ENCODE measurements around the gene MITF.
A peak's percentile ranks its signal among the peaks of the same experiment; 100 is the strongest.

Gene MITF

DNA sequence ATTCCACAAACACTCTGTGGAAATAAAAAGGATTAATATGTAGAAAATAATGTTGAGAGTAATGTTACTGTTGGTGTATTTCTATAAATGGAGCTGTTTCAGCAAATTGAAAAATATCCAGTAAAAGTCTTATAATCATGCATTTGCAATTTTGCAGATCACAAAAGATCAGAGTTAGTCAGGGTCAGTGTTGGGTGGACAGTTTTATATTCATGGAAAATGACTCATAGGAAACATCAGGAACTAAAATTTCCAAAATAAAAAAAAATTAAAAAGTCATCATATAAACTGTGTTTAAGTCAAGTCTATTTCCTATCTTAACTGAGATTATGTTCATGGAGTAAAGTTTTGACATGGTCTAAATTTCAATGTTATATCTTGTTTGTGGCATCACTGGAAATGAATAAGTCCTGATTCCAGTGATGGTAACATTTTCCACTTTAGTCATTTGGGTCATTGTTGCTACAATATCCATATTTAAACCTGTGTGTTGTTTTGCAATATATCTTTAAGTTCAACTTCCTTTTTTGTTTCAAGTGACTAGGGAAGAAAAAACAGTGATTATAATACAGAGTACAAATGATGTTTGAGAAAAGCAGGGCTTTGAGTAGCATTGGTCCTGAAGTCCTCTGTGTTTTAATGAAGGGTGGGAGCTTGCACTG is 37.8 kb downstream of the MITF start:
- Histone ChIP-seq H3K9me3 (ENCODE audit: low read depth, low read length) (no peaks in the 10 kb centered on the region), H3K4me3 (no peak overlapping the region), H3K36me3 (ENCODE audit: insufficient read depth, low read length) (no peaks in the 10 kb centered on the region), H3K27ac (no peak overlapping the region), H3K9ac (ENCODE audit: insufficient read length) (no peak overlapping the region)
- TF ChIP-seq POLR2AphosphoS5 (IDR thresholded peaks at IDR 0.05; ENCODE audit: borderline replicate concordance, low read depth, low read length), result no peak
- no peak for TF ChIP-seq EZH2 (IDR thresholded peaks at IDR 0.05)
- no peak for TF ChIP-seq FOXP2 (optimal IDR thresholded peaks at IDR 0.05; ENCODE audit: control extremely low read depth, extremely low read length, insufficient read depth)
- DNase-seq (ENCODE audit: low read depth, low spot score), result no peak

DNA sequence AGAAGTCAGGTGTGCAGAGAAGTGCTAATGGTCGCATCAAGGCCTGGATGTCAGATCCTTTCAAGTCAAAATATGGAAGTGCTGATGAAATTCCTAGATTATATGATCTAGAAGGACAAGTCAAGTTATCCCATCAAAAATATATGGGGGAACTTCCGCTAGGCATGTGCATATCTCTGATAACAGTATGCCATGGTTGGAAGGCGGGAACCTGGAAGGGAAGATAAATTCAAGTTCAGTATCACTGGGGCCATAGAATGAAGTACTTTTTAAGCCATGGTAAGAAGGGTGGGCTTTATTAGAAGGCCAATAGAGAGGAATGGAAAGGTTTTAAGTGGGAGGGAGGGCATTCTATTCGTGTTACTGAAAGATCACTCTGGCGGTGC is 38.3 kb downstream of the MITF start:
- TF ChIP-seq POLR2AphosphoS5 (IDR thresholded peaks at IDR 0.05; ENCODE audit: borderline replicate concordance, low read depth, low read length), result no peak
- TF ChIP-seq EZH2 (IDR thresholded peaks at IDR 0.05), result no peak
- no peak for TF ChIP-seq FOXP2 (optimal IDR thresholded peaks at IDR 0.05; ENCODE audit: control extremely low read depth, extremely low read length, insufficient read depth)
- Histone ChIP-seq H3K4me3 (no peak overlapping the region), H3K9me3 (ENCODE audit: low read depth, low read length) (no peaks in the 10 kb centered on the region), H3K27ac (no peak overlapping the region), H3K9ac (ENCODE audit: insufficient read length) (no peak overlapping the region), H3K36me3 (ENCODE audit: insufficient read depth, low read length) (no peaks in the 10 kb centered on the region)
- DNase-seq (ENCODE audit: low read depth, low spot score), result no peak

DNA sequence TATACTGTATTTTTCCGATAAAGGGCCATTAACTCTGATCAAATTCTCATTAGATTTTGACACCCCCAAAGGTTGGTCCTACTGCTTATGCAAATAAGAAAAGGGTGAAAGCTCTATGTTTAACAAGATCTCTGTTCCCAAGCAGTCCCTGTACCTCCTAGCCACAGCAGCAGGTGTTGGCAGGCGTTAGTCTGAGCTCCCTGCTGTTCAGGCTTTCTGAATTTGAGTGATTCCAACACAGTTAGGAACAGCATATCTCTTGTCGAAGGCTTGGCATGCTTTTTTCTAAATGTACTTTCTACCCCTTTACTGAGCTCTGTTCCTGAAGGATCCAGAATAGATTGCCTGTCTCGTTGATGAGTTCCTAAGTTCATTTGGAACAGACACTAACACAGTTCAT is 42.3 kb downstream of the MITF start:
- Histone ChIP-seq H3K9ac (ENCODE audit: insufficient read length) (no peak overlapping the region), H3K4me3 (no peak overlapping the region), H3K27ac (no peak overlapping the region), H3K36me3 (ENCODE audit: insufficient read depth, low read length) (no peaks in the 10 kb centered on the region), H3K9me3 (ENCODE audit: low read depth, low read length) (no peaks in the 10 kb centered on the region)
- no peak for TF ChIP-seq FOXP2 (optimal IDR thresholded peaks at IDR 0.05; ENCODE audit: control extremely low read depth, extremely low read length, insufficient read depth)
- no peak for TF ChIP-seq POLR2AphosphoS5 (IDR thresholded peaks at IDR 0.05; ENCODE audit: borderline replicate concordance, low read depth, low read length)
- no peak for TF ChIP-seq EZH2 (IDR thresholded peaks at IDR 0.05)
- DNase-seq (ENCODE audit: low read depth, low spot score), result no peak

DNA sequence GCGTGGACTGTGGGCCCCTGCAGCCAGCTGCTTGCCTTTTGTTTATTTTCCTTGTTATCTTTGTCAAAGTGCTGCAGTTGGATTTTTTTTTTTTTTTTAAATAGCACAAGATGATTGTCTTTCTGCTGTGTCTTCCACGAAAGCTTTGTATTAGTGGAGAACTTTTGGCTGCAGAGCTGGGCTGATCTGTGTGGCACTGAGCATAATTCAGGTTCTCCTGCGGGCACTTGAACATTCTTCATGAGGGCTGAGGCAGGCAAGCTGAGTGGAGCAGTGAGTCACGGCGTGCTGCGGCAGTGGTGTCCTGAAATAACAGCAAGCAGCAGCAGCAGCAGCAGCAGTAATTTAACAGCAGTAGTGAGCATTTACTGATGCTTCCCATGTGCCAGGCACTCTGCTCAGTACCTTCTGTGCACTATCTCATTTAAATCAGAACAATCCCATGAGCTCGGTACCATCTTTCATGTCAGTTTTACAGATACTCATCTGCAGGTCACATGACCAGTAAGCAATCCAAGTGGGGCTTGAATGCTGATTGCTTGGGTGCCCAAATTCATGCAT is 45.8 kb downstream of the MITF start:
- H3K9me3 ChIP-seq (ENCODE audit: low read depth, low read length), result no peaks in the 10 kb centered on the region
- no peak for DNase-seq (ENCODE audit: low read depth, low spot score)
- no peak for TF ChIP-seq POLR2AphosphoS5 (IDR thresholded peaks at IDR 0.05; ENCODE audit: borderline replicate concordance, low read depth, low read length)
- no peak for TF ChIP-seq FOXP2 (optimal IDR thresholded peaks at IDR 0.05; ENCODE audit: control extremely low read depth, extremely low read length, insufficient read depth)
- no peak for TF ChIP-seq EZH2 (IDR thresholded peaks at IDR 0.05)
- H3K9ac ChIP-seq (ENCODE audit: insufficient read length), result no peak overlapping the region
- no peaks in the 10 kb centered on the region for H3K36me3 ChIP-seq (ENCODE audit: insufficient read depth, low read length)
- H3K4me3 ChIP-seq, result no peak overlapping the region
- no peak overlapping the region for H3K27ac ChIP-seq

DNA sequence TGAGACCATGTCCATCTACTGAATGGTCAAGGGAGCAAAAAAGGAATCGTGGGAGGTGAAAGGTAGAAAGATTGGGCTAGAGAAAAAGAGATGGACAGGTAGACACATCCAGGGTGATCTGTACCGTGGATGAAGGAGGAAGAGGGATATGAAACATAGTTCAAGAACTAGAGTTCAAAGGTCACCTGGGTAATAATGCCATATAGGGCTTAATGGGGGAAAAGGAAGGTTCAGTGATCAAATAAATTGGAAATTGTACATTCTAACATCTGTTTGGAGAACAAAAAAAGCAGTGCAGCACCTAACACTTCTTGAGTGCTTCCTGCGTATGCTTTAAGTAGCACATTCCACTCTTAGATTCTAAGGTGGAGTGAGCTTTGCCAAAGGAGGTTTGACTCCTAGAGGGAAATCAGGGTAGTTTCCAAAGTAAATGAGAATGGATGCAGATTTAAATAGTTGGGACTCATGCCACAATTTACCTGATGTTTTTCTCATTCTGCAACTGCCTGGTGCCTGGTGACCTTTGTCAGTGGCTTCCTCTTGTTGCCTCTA is 46.6 kb downstream of the MITF start:
- Histone ChIP-seq H3K9me3 (ENCODE audit: low read depth, low read length) (no peaks in the 10 kb centered on the region), H3K9ac (ENCODE audit: insufficient read length) (no peak overlapping the region), H3K27ac (no peak overlapping the region), H3K36me3 (ENCODE audit: insufficient read depth, low read length) (no peaks in the 10 kb centered on the region), H3K4me3 (no peak overlapping the region)
- TF ChIP-seq FOXP2 (optimal IDR thresholded peaks at IDR 0.05; ENCODE audit: control extremely low read depth, extremely low read length, insufficient read depth) (no peak), EZH2 (IDR thresholded peaks at IDR 0.05) (no peak), POLR2AphosphoS5 (IDR thresholded peaks at IDR 0.05; ENCODE audit: borderline replicate concordance, low read depth, low read length) (no peak)
- no peak for DNase-seq (ENCODE audit: low read depth, low spot score)

DNA sequence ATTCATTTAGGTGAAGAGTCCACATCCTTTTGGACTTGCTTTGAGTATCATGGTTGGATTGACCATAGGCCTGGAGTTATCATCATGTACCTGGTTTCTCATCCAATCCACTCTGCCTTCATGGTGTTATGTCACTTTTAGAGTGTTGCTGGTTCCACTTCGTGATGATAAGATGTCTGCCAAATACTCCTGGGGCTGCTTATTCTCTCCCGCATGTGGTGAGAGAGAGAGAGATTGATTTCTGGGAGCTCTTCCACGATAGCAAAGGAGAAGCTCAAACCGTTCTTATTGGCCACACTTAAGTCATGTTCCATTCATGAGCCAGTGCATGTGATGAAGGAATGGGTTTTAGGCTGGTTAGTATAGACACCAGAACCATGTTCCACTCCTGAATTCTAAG is 47.6 kb downstream of the MITF start:
- H3K9ac ChIP-seq (ENCODE audit: insufficient read length), result no peak overlapping the region
- no peak for DNase-seq (ENCODE audit: low read depth, low spot score)
- H3K4me3 ChIP-seq, result no peak overlapping the region
- no peak overlapping the region for H3K27ac ChIP-seq
- no peaks in the 10 kb centered on the region for H3K9me3 ChIP-seq (ENCODE audit: low read depth, low read length)
- TF ChIP-seq POLR2AphosphoS5 (IDR thresholded peaks at IDR 0.05; ENCODE audit: borderline replicate concordance, low read depth, low read length) (no peak), EZH2 (IDR thresholded peaks at IDR 0.05) (no peak), FOXP2 (optimal IDR thresholded peaks at IDR 0.05; ENCODE audit: control extremely low read depth, extremely low read length, insufficient read depth) (no peak)
- no peaks in the 10 kb centered on the region for H3K36me3 ChIP-seq (ENCODE audit: insufficient read depth, low read length)

DNA sequence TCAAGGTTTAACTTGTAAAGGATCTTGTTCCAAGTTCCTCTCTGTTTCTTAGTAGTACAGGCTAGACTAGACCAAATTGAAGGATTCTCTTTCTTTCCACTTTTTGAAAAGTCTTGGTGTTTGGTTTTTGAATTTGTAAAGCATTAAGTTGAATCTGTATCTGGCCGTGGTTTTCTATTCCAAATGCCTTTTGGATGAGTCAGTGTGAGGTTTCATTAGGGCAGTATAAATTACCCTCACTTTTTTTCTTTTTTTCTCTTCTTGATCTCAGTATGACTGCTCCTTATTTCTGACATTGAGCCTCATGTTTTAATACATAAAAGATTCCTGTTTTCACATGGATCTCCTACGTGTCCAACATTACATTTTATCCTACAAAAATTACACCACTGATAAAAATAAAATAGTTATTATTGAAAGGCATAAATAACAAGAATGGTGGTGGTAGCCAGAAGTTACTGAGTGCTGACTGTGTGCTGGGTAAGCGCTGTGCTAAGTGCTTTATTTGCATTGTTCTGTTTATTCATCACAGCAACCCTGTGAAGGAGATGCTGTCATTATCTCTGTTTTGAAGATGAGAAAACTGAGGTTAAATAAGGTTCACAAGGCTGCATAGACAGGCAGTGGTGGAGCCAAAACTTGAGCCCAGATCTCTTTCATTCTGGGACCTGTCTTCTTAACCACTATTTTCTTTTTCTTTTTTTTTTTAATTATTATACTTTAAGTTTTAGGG is 48.3 kb downstream of the MITF start:
- Histone ChIP-seq H3K27ac (no peak overlapping the region), H3K9me3 (ENCODE audit: low read depth, low read length) (no peaks in the 10 kb centered on the region), H3K4me3 (no peak overlapping the region), H3K36me3 (ENCODE audit: insufficient read depth, low read length) (no peaks in the 10 kb centered on the region), H3K9ac (ENCODE audit: insufficient read length) (no peak overlapping the region)
- DNase-seq (ENCODE audit: low read depth, low spot score), result no peak
- TF ChIP-seq EZH2 (IDR thresholded peaks at IDR 0.05) (no peak), FOXP2 (optimal IDR thresholded peaks at IDR 0.05; ENCODE audit: control extremely low read depth, extremely low read length, insufficient read depth) (no peak), POLR2AphosphoS5 (IDR thresholded peaks at IDR 0.05; ENCODE audit: borderline replicate concordance, low read depth, low read length) (no peak)

DNA sequence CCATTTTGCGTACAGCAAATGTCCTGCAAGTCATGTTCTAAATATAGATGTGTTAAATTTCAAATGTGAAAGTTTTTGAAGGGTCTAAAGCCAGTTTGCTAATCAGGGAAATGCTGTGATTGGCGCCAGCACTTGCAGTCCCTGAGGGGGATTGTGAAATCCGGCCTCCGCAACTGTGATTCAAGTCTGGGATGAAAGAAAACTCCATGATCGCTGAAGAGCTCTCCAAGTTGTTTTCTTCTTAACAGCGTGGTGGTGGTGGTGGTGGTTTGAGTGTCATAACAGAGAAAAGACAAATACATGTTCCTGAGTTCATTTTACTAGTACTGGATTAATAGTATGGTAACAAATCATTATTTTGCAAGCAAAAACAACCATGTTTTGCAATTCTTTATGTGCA is 51.8 kb downstream of the MITF start:
- H3K9me3 ChIP-seq (ENCODE audit: low read depth, low read length), result no peaks in the 10 kb centered on the region
- H3K27ac ChIP-seq, result peak overlapping the region; percentile 60; the same call in 1 of the 2 replicates
- TF ChIP-seq EZH2 (IDR thresholded peaks at IDR 0.05), result no peak
- TF ChIP-seq FOXP2 (optimal IDR thresholded peaks at IDR 0.05; ENCODE audit: control extremely low read depth, extremely low read length, insufficient read depth), result no peak
- no peak for TF ChIP-seq POLR2AphosphoS5 (IDR thresholded peaks at IDR 0.05; ENCODE audit: borderline replicate concordance, low read depth, low read length)
- peak; percentile 51 for DNase-seq (ENCODE audit: low read depth, low spot score)
- no peak overlapping the region for H3K9ac ChIP-seq (ENCODE audit: insufficient read length)
- peak overlapping the region; percentile 63 for H3K4me3 ChIP-seq
- H3K36me3 ChIP-seq (ENCODE audit: insufficient read depth, low read length), result no peaks in the 10 kb centered on the region
